OCI-M1 (cell line): Measurements from ENCODE around the gene GATAD1.
A peak's percentile ranks its signal among the peaks of the same experiment; 100 is the strongest.
"Not testable (repeated sequence)": the region's sequence is repeated elsewhere in the genome, so short reads cannot be mapped to it uniquely, and the experiment has no call there.

Experiments used
- DNase-seq: peaks from one replicate; lab custom pipeline; 2025; lab: John Stamatoyannopoulos, UW

Gene GATAD1, protein sequence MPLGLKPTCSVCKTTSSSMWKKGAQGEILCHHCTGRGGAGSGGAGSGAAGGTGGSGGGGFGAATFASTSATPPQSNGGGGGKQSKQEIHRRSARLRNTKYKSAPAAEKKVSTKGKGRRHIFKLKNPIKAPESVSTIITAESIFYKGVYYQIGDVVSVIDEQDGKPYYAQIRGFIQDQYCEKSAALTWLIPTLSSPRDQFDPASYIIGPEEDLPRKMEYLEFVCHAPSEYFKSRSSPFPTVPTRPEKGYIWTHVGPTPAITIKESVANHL

DNA sequence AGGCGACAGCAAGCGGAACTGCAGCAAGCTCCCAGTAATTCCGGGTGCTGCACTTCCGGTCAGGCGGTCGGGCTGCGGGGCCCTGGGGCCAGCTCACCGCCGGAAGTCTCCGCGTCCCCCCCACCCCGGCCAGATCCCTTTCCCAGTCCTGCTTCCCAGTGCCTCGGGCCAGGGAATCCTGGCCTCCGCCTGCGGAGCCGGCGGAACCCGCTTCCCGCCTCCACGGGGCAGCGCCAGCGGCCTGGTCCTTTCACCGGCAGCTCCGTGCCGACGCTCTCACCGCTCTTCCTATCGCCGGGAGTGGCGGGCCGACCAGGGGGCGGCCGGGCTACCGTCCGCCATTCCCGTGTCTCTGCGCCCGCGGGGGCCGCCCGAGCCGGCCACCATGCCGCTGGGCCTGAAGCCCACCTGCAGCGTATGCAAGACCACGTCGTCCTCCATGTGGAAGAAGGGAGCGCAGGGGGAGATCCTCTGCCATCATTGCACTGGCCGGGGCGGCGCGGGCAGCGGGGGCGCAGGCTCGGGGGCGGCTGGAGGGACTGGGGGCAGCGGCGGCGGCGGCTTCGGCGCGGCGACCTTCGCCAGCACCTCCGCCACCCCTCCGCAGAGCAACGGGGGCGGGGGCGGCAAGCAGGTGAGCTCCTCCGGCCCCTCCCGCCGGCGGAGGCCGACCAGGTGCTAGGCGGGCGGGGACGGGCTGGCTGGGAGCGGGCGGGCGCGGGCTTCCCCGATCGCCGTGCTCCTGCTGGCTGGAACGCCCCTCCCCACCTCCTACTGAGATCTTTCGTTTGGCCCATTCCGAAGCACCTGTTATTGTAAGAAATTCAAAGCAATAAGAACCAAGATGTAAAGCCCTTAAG, at the start of gene GATAD1:
Gene GATAD1, plus strand, starts transcription at position 138 of the 860 bp plus-strand sequence. Its CDS starts 248 bp downstream, at position 386.
- DNase-seq: peak; percentile 100

DNA sequence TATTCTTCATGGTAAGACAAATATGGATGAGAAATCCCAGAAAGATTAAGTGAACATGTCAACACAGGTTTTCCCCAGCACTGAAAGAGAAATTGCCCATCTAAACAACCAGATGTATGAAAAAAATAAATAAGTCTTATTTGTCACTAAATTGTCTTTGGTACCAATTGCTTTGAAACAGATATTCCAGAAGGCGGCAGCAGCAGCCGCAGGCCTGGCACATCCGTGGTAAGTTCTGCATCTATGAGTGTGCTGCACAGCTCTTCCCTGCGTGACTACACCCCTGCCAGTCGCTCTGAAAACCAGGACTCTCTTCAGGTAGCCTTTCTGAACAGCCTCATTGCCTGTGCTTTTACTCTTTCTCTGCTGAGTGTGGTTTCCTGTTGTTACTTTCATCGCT, 49.7 kb upstream of the GATAD1 start:
- DNase-seq: no peak

DNA sequence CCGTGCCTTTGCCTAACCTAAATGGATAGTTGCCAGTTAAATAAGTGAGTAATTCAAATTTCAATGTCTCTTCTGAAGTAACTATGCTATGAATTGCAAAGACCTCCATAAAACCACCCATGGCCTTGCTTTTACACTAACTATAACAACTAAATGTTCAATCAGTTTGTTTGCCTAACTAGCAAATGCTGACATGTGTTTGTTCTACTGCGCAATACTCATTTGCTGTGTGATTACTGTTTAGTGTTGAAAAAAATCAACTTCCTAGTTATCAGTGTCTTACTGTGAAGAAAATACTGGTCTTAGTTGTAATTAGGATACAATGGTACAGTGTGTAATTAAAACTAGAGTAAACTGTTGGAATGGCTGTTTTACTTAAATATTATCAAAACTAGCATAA, 47.3 kb upstream of the GATAD1 start:
- no peak for DNase-seq

DNA sequence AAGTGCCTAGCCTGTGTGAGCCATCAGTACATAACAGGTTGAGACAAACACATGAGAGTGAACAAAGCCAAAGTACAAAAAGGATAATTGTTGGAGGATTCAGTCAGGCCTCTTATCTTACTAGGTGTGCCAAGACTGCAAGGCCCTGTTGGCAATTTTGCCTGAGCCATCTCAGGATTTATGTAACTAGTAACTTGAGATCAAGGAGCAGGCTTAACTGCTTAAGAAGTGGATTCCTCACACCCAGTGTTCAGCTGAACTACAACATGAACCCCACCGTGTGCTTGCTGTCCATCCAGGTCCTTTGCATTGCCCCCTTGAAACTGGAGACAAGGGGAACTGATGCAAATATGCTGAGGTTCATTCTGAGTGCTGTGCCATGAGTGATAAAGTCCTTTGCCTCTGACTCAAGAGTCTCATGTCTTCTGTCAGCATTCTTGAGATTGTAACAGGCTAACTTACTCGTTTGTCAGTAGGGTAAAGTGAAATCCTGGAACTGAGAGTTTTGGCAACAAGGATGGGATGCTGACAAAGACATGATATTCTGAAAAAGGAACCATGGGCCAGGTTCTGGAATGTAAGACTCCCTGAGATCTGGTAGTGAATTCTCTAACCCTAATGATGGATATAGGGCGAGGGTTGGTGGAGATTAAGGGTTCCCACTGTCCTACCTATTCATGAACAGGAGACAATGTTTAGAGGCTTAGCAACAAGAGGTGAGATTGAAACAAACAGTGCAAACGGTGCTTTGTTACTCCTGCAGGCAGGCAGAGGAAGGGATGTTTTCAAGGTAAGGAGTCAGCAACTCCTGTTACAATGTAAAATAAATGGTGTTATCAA, 44.1 kb upstream of the GATAD1 start:
- no peak for DNase-seq

DNA sequence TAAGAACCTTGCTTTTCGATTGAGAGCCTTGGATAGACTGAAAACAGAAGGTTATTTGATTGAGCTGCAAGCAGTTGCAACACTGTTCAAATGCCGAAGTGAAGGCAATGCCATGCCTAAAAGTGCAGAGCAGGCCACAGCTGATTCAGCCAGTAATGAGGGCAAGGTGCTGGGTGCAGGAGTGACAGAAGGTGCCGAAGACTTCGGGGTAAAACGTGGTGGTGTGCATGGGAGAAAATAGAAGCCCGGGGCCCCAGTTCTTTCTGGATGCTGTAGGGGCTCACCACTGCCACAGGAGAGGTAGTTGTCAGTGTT, 43.6 kb upstream of the GATAD1 start:
- no peak for DNase-seq

DNA sequence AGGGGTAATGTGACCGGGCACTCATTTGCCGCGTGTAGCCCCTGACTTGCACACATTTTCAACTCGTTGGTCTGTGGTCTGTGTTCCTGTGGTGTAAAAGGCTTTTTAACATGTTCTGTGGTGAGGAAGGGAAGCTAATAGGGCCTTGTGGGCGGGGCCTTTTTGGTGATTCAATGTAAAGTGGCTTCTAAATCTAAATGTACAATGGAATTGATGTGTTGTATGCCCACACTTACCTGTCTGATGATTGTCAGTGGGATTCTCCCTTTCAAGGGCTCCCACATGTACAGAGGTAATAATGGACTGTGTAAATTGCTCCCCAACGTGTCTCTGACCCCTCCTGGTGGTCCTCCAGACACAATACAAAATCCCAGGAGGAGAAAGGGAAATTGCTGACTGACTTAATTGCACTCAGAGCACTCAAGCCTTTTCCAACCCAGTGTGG, 43.1 kb upstream of the GATAD1 start:
- DNase-seq: peak; percentile 93

DNA sequence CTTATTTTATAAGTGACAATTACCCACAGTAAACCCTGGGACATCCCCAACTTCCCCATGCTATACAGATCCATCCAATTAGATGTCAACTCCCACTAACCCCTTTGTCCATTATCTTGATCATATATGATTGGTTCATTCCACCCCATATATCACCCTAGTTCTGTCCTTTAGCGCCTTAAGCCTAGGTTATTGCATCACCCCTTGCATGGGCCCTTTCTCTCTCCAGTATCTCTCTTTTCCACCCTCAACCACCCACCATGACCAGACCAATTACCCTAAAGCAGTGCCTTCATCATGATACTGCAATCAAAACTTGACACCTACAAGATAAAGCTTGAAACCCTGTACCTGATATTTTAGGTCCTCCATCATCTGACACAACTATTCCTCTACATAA, 37.9 kb upstream of the GATAD1 start:
- DNase-seq: peak; percentile 90

DNA sequence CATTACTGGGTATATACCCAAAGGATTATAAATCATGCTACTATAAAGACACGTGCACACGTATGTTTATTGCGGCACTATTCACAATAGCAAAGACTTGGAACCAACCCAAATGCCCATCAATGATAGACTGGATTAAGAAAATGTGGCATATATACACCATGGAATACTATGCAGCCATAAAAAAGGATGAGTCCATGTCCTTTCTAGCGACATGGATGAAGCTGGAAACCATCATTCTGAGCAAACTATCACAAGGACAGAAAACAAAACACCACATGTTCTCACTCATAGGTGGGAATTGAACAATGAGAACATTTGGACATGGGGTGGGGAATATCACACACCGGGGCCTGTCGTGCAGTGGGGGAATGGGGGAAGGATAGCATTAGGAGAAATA, 37.1 kb upstream of the GATAD1 start:
- not testable (repeated sequence) for DNase-seq

DNA sequence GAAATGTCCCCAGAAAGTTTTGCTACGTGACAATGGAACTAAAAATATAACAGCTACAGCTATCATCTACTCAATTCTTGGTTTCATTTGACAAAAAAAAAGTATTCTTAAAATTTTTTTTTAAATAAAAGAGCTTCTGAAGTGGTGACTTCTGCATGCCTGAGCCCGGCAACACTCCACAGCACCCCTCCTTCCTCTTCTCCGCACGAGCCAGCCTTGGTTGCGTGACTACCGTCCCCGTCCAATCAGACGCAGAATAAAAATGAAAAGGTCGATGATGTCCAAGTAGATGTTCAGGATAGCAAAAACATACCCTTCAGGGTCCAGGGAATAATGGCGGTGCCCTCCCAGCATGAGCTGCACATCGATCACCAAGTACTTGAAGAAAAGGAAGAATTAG, 34.5 kb upstream of the GATAD1 start:
- no peak for DNase-seq

DNA sequence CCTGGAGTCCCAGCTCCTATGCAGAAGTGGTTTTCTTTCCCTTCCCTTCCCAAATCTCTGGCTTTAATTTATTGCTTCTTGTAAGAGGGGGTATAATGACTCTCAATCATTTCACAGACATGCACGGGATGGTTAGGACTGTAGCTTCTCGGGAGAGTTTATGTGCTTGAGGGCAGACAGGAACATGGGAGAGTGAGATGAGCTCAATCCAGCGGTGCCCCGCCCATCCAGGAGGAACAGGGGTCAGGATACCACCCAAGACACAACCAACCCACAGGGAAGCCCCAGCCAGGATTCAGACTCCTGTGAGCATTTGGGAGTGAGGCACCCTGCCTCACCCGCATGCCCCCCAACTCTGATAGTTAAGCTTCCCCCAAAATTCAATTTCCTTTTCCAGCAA, 33.7 kb upstream of the GATAD1 start:
- no peak for DNase-seq

DNA sequence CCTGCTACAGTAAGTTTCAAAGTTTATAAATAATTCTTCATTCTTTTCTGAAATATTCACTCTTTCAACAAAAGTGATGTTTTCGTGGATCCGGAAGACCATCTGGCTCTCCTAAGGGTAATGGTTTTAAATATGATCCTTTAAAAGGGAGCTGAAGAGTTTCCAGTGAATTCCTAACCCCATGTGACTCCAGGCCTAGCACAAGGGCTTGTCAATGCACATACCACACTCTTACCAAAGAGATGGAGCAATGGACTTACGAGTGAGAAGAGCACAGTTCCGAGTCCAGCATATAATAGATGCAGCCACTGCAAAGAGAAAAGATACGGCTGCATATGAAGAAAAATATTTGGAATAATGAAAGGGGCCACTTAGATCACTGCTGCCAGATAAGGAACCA, 32.1 kb upstream of the GATAD1 start:
- DNase-seq: no peak

DNA sequence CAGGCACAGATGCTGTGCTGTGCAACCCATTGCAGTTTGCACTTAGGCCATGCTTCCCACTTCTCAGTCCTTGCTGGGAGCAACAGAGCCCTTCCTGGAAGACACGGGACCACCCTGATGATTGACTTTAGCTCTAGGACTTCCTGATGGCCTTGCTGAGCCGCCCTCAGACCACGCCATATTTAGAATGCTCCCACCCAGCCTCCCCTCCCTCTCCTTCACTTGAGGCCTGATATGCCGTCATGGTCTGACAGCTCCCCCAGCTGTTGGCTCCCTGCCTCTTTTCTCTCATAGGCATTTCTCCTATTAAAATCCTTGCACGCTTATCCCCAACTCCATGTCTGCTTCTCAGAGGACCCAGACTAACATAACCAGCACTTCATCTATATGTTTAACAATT, 29.4 kb upstream of the GATAD1 start:
- DNase-seq: no peak

DNA sequence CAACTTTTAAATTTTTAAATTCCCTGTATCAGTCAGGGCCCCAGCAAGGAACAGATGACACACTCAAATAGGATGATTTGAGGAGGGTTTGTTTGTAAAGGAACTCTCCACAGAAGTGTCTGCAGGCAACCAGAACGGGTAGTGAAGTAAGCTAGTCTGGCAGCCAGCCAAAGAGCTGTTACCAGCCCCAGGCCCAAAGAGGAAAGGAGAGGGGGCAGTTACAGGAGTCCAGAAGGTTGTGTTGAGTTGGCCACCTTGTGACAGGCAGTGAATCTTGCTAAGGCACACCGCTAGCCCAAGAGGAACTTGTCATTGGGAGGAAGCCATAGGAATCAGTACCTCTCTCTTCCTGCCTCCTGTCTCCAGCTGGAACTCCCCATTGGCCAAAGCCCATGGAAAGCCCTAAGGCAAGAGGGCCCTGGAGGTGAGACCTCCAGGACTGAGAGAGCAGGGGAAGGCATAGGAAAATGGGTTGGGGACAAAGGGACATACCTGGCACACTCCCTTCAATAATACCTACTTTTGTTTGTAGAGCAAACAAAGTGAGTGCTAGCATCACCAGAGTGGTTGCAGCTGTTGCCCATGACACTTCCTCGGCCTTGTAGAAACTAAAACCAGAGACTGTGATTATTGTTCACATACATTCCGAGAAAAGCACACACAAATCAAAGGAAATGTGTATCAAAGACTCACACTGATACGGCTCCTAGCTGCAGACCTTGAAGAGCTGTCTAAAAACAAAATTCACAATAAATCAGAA, 25.4 kb upstream of the GATAD1 start:
- DNase-seq: peak; percentile 100

DNA sequence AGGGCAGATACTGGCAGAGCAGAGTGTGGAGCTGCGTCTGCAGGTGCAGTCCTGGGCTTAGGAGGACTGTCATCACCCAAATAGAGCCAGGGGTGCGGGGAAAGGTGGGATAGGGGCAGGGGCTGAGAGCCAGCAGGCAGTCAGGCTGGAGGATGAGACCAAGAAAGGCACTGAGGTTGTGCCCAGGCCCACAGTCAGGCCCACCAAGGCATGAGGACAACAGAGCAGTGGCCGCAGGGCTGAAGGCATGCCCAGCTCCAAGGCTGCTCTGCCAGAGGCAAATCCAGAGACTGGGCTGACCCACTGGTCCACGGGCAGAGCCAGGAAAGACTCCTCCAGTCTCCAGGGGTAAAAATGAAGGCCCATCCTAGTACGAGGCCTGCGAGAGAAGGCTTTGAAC, 24.4 kb upstream of the GATAD1 start:
- no peak for DNase-seq

DNA sequence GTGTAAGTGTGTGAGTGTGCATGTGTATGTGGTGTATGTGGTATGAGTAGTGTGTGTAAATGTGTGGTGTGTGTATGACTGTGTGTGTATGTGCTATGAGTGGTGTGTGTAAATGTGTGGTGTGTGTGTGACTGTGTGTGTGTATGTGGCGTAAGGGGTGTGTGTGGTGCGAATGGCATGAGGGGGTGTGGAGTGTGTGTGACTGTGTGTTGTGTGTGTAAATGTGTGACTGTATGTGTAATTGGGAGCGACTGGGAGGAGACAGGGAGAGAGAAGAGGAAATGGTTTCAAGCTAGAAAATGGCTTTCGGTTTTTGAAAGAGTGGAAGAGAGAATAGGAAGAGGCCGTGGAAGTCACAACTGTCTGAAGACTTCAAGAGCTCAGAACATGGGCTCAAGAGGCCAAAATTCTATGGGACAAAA, 23.6 kb upstream of the GATAD1 start:
- DNase-seq: no peak

DNA sequence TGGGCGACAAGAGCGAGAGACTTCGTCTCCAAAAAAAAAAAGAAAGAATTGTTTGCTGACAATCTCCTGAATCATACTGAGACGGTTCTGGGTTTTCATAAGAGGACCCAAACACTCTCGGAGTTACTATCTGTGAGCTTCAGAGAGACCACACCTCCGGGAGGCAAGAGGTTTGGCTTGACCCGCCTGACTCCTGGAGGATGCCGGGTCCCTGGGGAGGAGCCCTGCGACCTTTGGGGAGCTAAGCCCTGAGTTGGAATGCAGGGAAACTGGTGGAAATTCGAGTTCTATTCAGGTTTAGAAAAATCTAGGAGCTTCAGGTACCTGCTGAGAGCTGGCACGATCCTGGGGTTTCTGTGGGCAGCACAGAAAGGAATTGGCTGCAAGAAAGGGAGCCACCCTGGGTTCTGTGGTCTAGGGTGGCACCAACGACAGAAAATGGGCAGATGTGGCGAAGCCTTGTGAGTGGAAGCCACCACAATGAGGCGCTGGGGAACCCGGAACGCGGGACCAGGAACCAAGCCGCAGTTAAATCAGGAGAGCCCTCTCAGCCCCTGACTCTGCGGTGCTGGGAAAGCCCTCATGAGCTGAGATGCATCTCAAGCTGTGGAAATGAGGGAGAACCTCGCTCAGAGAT, 21.9 kb upstream of the GATAD1 start:
- no peak for DNase-seq

DNA sequence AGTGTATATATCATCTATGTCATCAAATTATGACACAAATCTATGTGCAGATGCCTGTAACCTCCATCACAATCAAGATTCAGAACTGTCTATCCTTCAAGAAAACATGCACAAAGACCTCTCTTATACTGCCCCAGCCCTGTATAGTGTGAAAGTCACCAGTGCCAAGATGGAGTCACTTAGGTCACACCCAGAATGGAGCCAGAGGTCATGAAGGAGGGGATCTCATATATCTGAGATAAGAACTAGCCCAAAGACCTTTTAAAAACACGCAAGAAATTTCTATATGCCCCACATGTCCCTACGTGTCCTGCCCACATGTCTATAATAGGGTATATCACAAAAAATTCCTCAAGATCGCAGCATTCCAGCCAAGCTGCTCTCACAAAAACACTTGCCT, 20.1 kb upstream of the GATAD1 start:
- no peak for DNase-seq

DNA sequence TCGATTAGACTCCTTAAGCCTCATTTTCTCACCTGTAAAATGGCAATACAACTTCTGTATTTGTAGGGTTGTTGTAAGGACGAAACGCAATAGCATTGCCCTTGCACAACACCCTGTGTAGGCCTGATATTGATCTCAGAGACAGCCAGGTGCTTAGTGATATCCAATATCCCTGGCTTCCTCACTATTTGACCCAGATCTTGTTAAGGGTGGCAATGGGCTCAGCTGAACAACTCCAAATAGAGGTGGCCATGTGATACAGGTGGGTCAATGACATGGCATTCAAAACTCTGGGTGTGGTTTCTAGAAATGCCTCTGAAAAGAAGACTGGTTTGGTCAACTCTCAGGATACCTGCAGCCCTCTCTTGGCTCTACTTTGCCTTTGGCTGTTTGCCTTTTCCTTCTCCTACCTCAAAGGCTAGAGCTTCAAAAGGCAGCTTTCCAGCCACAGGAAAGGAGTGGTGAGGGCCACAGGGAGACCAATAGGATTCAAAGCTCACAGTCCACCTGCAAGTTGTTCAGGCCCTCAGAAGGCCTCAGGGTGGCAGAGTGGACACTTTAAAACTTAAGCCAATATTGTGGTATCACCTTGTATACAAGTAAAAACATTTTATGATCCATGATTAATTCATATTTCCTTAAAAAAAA, 14.9 kb upstream of the GATAD1 start:
- peak; percentile 85 for DNase-seq

DNA sequence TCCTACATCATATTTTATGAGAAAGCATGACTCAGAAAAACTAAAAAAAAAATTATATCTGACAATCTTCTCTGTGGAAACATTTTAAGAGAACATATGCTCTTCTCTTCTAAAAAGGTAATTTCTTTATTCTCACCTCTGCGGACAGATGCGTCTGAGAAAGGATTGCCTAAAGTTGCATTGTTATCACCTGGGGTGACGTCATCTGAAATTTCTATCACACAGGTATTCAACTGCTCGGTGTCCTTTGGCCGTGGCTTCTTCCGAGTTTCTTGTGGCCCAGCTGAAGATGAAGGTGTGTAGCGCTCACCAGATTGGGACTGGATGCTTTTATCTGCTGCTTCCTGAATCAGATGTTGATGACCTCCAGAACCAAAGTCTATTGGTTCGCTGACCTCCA, 14.3 kb upstream of the GATAD1 start:
- no peak for DNase-seq

DNA sequence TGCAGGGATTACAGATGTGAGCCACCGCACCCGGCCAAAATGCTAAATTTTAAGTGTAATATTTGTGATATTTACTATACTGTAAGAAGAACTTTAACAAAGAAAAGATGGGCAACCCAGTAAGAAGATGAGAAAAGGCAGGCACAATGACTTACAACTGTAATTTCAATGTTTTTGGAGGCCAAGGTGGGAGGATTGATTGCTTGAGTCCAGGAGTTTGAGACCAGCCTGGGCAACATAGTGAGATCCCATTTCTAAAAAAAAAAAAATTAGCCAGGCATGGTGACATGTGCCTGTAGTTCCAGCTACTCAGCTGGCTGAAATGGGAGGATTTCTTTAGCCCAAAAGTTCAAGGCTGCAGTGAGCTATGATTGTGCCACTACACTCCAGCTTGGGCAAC, 11.7 kb upstream of the GATAD1 start:
- DNase-seq: no peak
